Mesodermal cell (in vitro differentiated cells): ENCODE measurements around the gene KCNJ3.

Experiments
- H3K27ac ChIP-seq: 2 replicates; pipeline ENCODE4 v1.7.0; 2013; ENCODE audit warnings: mild to moderate bottlenecking, low read depth, low read length, moderate library complexity; ENCODE audit not compliant: severe bottlenecking
- H3K36me3 ChIP-seq: 2 replicates; pipeline ENCODE4 v1.7.1; 2013; ENCODE audit warnings: mild to moderate bottlenecking, low read length, moderate library complexity; ENCODE audit not compliant: control insufficient read depth, insufficient read depth
- H3K4me1 ChIP-seq: one replicate; pipeline ENCODE4 v1.7.1; 2013; ENCODE audit warnings: mild to moderate bottlenecking, low read length; ENCODE audit not compliant: insufficient read depth, control insufficient read depth, poor library complexity, severe bottlenecking
- H3K4me3 ChIP-seq: 2 replicates; pipeline ENCODE4 v1.7.0; 2013; ENCODE audit warnings: low read length, control low read depth, mild to moderate bottlenecking; ENCODE audit not compliant: insufficient read depth, poor library complexity, severe bottlenecking; ENCODE audit errors: extremely low read depth
- H3K9me3 ChIP-seq: 2 replicates; pipeline ENCODE4 v1.7.1; 2013; ENCODE audit warnings: mild to moderate bottlenecking, low read length, moderate library complexity; ENCODE audit not compliant: control insufficient read depth
- WGBS, 2 experiments: methylation state at CpG; one replicate each; pipeline ENCODE4 v1.1.5; 2013; ENCODE audit warnings: missing lambda C conversion rate in 2 of 2; ENCODE audit not compliant: insufficient coverage in 2 of 2; 5-methylcytosine and 5-hydroxymethylcytosine counted together

Gene KCNJ3

DNA sequence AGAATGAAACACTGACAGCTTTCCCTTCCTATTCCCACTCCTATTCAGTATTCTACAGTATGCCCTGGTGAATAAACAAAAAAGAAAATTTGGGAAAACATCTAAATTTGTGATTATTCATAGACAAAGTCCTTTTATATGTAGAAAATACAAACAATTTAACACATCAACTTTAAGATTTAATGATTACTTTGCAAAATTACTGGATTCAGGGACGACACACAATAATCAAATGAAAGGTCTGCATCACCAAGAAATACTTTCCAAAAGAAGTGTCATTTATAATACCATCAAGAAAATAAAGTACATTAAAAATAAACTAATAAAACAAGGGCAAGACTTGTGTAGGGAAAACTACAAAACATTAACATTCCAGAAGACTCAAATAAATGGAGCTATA is 199.8 kb downstream of the KCNJ3 start:
- Histone ChIP-seq H3K4me3 (no peak overlapping the region), H3K9me3 (no peaks in the 10 kb centered on the region), H3K36me3 (no peaks in the 10 kb centered on the region), H3K4me1 (no peaks in the 10 kb centered on the region), H3K27ac (no peak overlapping the region)
- no CpG with 5 or more reads among the region's 1 CpG for WGBS, 2 experiments

DNA sequence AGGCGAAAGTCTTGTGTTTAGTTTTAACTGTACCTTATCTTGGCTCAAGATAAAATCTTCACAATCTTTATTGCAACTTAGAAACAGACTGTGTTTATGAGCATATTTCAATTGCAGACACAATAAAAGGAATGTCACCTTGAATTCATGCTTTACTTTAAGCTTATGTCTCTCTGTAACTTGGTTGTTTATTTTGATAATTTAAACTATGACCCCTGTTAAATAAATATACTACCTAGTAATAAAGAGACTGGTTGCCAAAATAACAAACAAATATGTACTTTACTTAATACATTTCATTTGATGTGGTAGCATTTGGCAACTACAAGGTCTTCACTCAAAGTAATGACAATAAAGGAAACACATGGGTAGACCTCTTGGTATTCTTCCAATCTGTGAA is 202.6 kb downstream of the KCNJ3 start:
- Histone ChIP-seq H3K36me3 (no peaks in the 10 kb centered on the region), H3K4me1 (no peaks in the 10 kb centered on the region), H3K27ac (no peak overlapping the region), H3K4me3 (no peak overlapping the region), H3K9me3 (no peaks in the 10 kb centered on the region)
- WGBS, 2 experiments: no CpG with 5 or more reads among the region's 1 CpG
